Mesendoderm (in vitro differentiated cells): Measurements from ENCODE around the gene USP11.

ENCODE experiments used
- DNase-seq: peaks from one replicate; pipeline ENCODE4 v3.0.0; 2013
- H2AK5ac ChIP-seq: 2 replicates; pipeline ENCODE4 v1.6.1; 2013; ENCODE audit warnings: low read length, inconsistent platforms
- H2BK120ac ChIP-seq: 2 replicates; pipeline ENCODE4 v1.6.1; 2013; ENCODE audit warnings: low read depth, mild to moderate bottlenecking, low read length, moderate library complexity, mixed read lengths
- H2BK15ac ChIP-seq: replicated peaks from 2 replicates; pipeline ENCODE4 v1.6.1; 2013; ENCODE audit warnings: low read depth, mild to moderate bottlenecking, moderate library complexity
- H2BK5ac ChIP-seq: 2 replicates; pipeline ENCODE4 v1.6.1; 2013; ENCODE audit warnings: low read length, inconsistent platforms
- H3K18ac ChIP-seq: 2 replicates; pipeline ENCODE4 v1.6.1; 2013; ENCODE audit warnings: mild to moderate bottlenecking, low read length, mixed read lengths
- H3K23ac ChIP-seq: one replicate; pipeline ENCODE4 v1.6.1; 2013; ENCODE audit warnings: low read length
- H3K27ac ChIP-seq: 2 replicates; pipeline ENCODE4 v1.5.1; 2013; ENCODE audit warnings: low read depth, mild to moderate bottlenecking, inconsistent platforms, low read length, moderate library complexity
- H3K27me3 ChIP-seq: 2 replicates; pipeline ENCODE4 v1.6.1; 2013; ENCODE audit warnings: low read length, control low read depth, mild to moderate bottlenecking, inconsistent platforms; ENCODE audit not compliant: insufficient read depth, poor library complexity
- H3K36me3 ChIP-seq: 2 replicates; pipeline ENCODE4 v1.6.1; 2013; ENCODE audit warnings: low read length, inconsistent platforms; ENCODE audit not compliant: control insufficient read depth, insufficient read depth
- H3K4ac ChIP-seq: one replicate; pipeline ENCODE4 v1.6.1; 2013; ENCODE audit warnings: low read depth, mild to moderate bottlenecking, low read length, moderate library complexity
- H3K4me1 ChIP-seq: 2 replicates; pipeline ENCODE4 v1.6.1; 2013; ENCODE audit warnings: low read depth, low read length, inconsistent platforms; ENCODE audit not compliant: control insufficient read depth
- H3K4me2 ChIP-seq: 2 replicates; pipeline ENCODE4 v1.6.1; 2013; ENCODE audit warnings: low read length
- H3K4me3 ChIP-seq: 2 replicates; pipeline ENCODE4 v1.5.1; 2013; ENCODE audit warnings: mild to moderate bottlenecking, low read length
- H3K56ac ChIP-seq: one replicate; pipeline ENCODE4 v1.6.1; 2013; ENCODE audit warnings: low read length
- H3K79me1 ChIP-seq: 2 replicates; pipeline ENCODE4 v1.6.1; 2013; ENCODE audit warnings: low read length, inconsistent platforms
- H3K79me2 ChIP-seq: 2 replicates; pipeline ENCODE4 v1.6.1; 2013; ENCODE audit warnings: mild to moderate bottlenecking, low read length; ENCODE audit not compliant: control insufficient read depth, insufficient read depth
- H3K9ac ChIP-seq: 2 replicates; pipeline ENCODE4 v1.6.1; 2013; ENCODE audit warnings: low read length, inconsistent platforms
- H4K5ac ChIP-seq: one replicate; pipeline ENCODE4 v1.6.1; 2013; ENCODE audit warnings: low read length
- H4K8ac ChIP-seq: one replicate; pipeline ENCODE4 v1.6.1; 2013; ENCODE audit warnings: low read depth, mild to moderate bottlenecking, control low read depth, low read length, moderate library complexity
- WGBS: extraction: QIAGEN DNeasy Blood & Tissue Kit; methylation state at CpG from one replicate; pipeline ENCODE4 v1.1.7; 2013; ENCODE audit warnings: low lambda C conversion rate, missing lambda C conversion rate; ENCODE audit not compliant: insufficient coverage; ENCODE audit errors: extremely low coverage; 5-methylcytosine and 5-hydroxymethylcytosine counted together

The USP11 gene

DNA sequence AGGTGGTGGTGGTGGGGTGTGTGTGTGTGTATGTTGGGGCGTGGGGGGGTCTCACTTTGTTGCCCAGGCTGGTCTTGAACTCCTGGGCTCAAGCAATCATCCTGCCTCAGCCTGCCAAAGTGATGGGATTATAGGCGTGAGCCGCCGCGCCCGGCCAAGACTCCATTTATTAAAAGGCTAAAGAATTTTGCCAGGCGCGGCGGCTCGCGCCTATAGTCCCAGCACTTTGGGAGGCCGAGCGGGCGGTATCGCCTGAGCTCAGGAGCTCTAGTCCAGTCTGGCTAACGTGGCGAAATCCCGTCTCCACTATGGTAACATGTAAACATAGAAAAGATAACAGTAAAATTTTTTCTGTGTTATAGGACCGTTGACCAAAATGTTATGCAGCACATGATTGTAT, 42.9 kb upstream of the USP11 start:
- Histone ChIP-seq H3K56ac (no peak overlapping the region), H3K36me3 (no peaks in the 10 kb centered on the region), H3K18ac (no peak overlapping the region), H3K4me1 (no peaks in the 10 kb centered on the region), H3K27me3 (no peaks in the 10 kb centered on the region), H3K9ac (no peak overlapping the region), H2BK120ac (no peak overlapping the region), H3K4ac (no peak overlapping the region), H3K4me2 (no peak overlapping the region), H4K8ac (no peak overlapping the region), H4K5ac (no peak overlapping the region), H2BK5ac (no peak overlapping the region), H3K4me3 (no peak overlapping the region), H3K23ac (no peak overlapping the region), H3K27ac (no peak overlapping the region), H3K79me2 (peaks cover 9% of the 10 kb centered on the region), H2BK15ac (no peak overlapping the region), H3K79me1 (no peaks in the 10 kb centered on the region), H2AK5ac (no peak overlapping the region)
- DNase-seq: no peak
- WGBS: no CpG with 5 or more reads among the region's 19 CpGs

DNA sequence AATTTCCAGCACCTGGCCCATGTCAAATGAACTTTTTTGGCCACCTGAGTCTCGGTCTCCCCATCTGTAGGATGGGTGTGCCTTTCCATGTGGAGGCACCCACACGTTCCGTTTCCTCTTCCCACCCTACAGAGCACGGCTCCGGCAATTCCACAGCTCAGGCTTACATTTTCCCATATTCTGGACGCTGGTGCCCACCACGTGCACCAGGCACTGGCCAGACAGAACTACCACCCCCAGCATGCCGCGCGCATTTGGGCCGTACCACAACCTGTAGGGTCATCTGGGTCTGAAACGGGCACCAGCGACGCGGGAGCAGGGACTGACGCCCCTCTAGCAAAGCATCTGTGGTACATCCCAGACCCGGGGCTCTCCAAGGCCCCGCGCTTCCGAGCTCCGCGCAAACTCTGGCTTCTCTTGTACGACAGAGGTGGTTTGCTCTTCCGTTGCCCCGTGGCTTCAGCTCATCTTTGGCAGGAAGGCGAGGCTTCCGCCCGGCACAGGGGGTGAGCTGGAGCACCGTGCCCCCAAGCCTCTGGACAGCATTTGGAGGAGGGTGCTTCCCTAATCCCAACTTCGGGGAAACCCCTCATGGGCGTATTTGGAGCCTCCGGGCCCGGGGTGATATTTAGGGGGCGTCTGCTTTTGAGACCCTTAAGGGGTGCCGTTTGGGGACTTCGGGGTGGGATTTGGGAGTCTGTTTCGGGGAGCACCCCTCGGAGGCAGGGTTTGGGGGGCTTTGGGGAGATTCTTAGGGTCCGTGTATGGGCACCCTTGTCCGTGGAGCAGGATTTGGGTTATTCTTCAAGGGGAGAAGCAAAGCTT, 42.2 kb upstream of the USP11 start:
- peak overlapping the region; percentile 29 for H3K4me3 ChIP-seq
- H3K4me1 ChIP-seq: no peaks in the 10 kb centered on the region
- no peak overlapping the region for H4K5ac ChIP-seq
- H2BK5ac ChIP-seq: no peak overlapping the region
- WGBS: no CpG with 5 or more reads among the region's 40 CpGs
- peak overlapping the region; percentile 76 for H3K56ac ChIP-seq
- no peaks in the 10 kb centered on the region for H3K27me3 ChIP-seq
- no peak overlapping the region for H3K18ac ChIP-seq
- peak overlapping the region; percentile 29 for H3K4me2 ChIP-seq
- no peak overlapping the region for H2AK5ac ChIP-seq
- DNase-seq: peak; percentile 96
- H3K9ac ChIP-seq: peak overlapping the region; percentile 64
- no peak overlapping the region for H4K8ac ChIP-seq
- H3K79me1 ChIP-seq: no peaks in the 10 kb centered on the region
- H2BK120ac ChIP-seq: no peak overlapping the region
- no peaks in the 10 kb centered on the region for H3K36me3 ChIP-seq
- no peak overlapping the region for H3K23ac ChIP-seq
- no peak overlapping the region for H3K27ac ChIP-seq
- no peak overlapping the region for H3K4ac ChIP-seq
- peaks cover 15% of the 10 kb centered on the region for H3K79me2 ChIP-seq
- H2BK15ac ChIP-seq: no peak overlapping the region

DNA sequence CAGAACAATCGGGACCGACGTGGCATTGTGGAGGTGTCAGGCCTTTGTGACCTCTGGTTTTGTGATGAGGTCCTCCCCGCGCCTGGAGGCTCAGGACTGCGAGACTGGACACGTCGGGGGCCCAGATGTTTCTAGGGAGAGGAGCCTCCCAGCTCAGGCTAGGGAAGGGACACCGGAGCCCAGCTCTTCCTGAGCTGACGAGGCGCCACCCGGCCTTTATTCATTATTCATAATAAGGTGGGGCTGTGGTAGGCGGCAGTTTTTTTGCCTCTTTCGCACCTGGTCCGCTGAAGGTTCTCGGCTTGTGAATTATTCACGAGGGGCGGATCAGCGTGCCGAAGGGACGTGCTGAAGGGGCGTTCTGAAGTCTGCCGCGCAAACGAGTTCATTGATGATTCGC, 41.5 kb upstream of the USP11 start:
- H3K23ac ChIP-seq: no peak overlapping the region
- no peak overlapping the region for H3K27ac ChIP-seq
- H3K4me2 ChIP-seq: peak overlapping the region; percentile 29
- peak; percentile 30 for DNase-seq
- H2AK5ac ChIP-seq: no peak overlapping the region
- peaks cover 3% of the 10 kb centered on the region for H3K4me1 ChIP-seq
- peak overlapping the region; percentile 76 for H3K56ac ChIP-seq
- H4K5ac ChIP-seq: no peak overlapping the region
- no CpG with 5 or more reads among the region's 26 CpGs for WGBS
- H3K79me2 ChIP-seq: peaks cover 21% of the 10 kb centered on the region
- peak overlapping the region; percentile 29 for H3K4me3 ChIP-seq
- H3K4ac ChIP-seq: no peak overlapping the region
- peak overlapping the region; percentile 64 for H3K9ac ChIP-seq
- no peak overlapping the region for H3K18ac ChIP-seq
- no peaks in the 10 kb centered on the region for H3K79me1 ChIP-seq
- H3K36me3 ChIP-seq: no peaks in the 10 kb centered on the region
- no peak overlapping the region for H4K8ac ChIP-seq
- no peaks in the 10 kb centered on the region for H3K27me3 ChIP-seq
- no peak overlapping the region for H2BK5ac ChIP-seq
- H2BK120ac ChIP-seq: no peak overlapping the region
- H2BK15ac ChIP-seq: no peak overlapping the region

DNA sequence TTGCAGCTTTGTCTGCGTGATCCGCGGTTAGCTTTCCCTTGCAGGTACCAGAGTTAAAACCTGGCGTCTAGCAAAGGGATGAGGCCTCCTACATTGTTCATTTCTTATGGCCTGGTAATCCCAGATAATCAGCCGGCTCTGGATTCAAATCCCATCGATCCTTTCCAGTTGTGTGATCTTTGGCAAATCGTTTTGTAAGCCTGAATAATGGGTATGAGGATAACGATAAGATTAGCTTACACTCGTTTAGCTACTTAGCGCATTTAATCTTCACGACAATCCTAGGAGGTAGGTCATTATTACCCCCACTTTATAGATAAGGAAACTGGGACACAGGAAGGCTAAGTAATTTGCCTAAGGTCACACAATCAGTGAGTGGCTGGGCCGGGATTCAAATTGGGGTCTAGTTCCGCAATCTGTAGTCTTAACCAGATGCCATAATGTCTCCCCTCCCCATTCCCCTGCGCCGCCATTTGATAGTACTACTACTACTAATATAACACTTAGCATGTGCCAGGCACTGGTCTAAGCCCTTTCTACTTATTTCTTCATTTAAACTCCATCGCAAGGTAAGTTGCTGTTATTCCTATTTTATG, 40.9 kb upstream of the USP11 start:
- H3K36me3 ChIP-seq: no peaks in the 10 kb centered on the region
- no peak overlapping the region for H4K5ac ChIP-seq
- no peaks in the 10 kb centered on the region for H3K27me3 ChIP-seq
- peak overlapping the region; percentile 14 for H3K4me2 ChIP-seq
- H3K4ac ChIP-seq: no peak overlapping the region
- peaks cover 27% of the 10 kb centered on the region for H3K79me2 ChIP-seq
- peak; percentile 74 for DNase-seq
- no peak overlapping the region for H4K8ac ChIP-seq
- H3K18ac ChIP-seq: no peak overlapping the region
- no peak overlapping the region for H2BK120ac ChIP-seq
- H2BK15ac ChIP-seq: no peak overlapping the region
- H3K9ac ChIP-seq: peak overlapping the region; percentile 46
- H3K4me3 ChIP-seq: no peak overlapping the region
- H3K27ac ChIP-seq: no peak overlapping the region
- no peaks in the 10 kb centered on the region for H3K79me1 ChIP-seq
- WGBS: no CpG with 5 or more reads among the region's 16 CpGs
- H2BK5ac ChIP-seq: no peak overlapping the region
- no peak overlapping the region for H3K56ac ChIP-seq
- H3K23ac ChIP-seq: no peak overlapping the region
- H2AK5ac ChIP-seq: no peak overlapping the region
- peaks cover 7% of the 10 kb centered on the region for H3K4me1 ChIP-seq

DNA sequence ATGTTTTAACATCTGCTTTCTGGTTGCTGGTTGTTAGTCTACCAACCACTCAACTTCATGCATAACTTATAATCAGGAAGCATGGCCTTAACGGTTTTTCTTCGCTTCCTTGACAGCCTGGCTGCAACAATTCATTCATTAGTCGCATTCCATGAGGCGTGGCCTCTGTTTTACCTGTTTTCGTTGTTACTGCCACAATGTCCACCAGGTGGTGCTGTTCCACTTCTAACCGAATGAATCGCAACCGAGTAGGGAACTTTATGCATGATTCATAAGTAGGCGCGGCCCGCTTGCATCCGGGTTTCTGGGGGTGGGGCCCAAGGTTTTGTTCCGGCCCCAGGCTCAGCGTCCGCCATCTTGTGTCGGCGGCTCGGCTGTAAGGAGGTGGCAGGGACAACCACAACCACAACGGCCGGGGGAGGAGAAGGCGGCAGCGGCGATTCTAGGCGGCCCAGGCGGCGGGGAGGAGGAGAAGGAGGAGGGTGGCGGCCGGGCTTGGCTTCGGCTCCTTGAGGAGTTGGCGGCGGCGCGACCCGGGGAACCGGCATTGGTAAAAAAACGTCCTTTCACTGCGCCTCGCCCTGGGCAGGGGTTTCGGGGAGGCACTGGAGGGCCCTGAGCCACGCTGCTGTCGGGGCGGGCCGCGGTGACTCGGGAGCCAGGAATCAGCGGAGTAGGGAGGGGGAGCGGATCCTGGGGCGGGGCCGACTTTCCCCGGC, 39.2 kb upstream of the USP11 start, which contains the start of gene UBA1:
UBA1 (plus strand) TSS at position 355 of the 719 bp plus-strand sequence. CDS start 4,974 bp downstream, outside the sequence.
- Histone ChIP-seq H4K5ac (no peak within 1 kb of the TSS), H3K4ac (peak within 1 kb of the TSS; percentile 95), H3K27me3 (no peaks in the 10 kb centered on the region), H3K79me2 (peaks cover 36% of the 10 kb centered on the region), H2BK15ac (no peak within 1 kb of the TSS), H3K4me3 (peak within 1 kb of the TSS; percentile 72), H2BK5ac (no peak within 1 kb of the TSS), H3K56ac (peak within 1 kb of the TSS; percentile 95), H3K9ac (peak within 1 kb of the TSS; percentile 89), H2BK120ac (no peak within 1 kb of the TSS), H3K23ac (peak within 1 kb of the TSS; percentile 45), H2AK5ac (no peak within 1 kb of the TSS), H3K27ac (peak within 1 kb of the TSS; percentile 79), H3K36me3 (no peaks in the 10 kb centered on the region), H3K79me1 (no peaks in the 10 kb centered on the region), H3K4me1 (peaks cover 10% of the 10 kb centered on the region), H3K4me2 (peak within 1 kb of the TSS; percentile 54), H3K18ac (peak within 1 kb of the TSS; percentile 88), H4K8ac (no peak within 1 kb of the TSS)
- WGBS: no CpG with 5 or more reads among the region's 50 CpGs
- DNase-seq: peak; percentile 96
